Measurements from ENCODE around the gene XKR7. TPM values are rescaled to one million over a fixed set of nuclear protein-coding genes. Genes with fewer than 3 reads are reported as not detected.

XKR7 gene
- total RNA-seq, 2 experiments from 2014 or later, result not detected

GRCh38 chr20:31996996-31997395 lies 29.0 kb downstream of the XKR7 start:
- Mint-ChIP-seq H3K36me3 (no peaks in the 10 kb centered on the region), H3K27ac (no peak overlapping the region), H3K9me3 (ENCODE audit: low read depth) (no peaks in the 10 kb centered on the region), H3K27me3 (peaks cover 35% of the 10 kb centered on the region), H3K4me3 (no peak overlapping the region), H3K4me1 (no peaks in the 10 kb centered on the region)
- CTCF ChIA-PET, result no interaction called here
- DNase-seq (no peak), ATAC-seq (no peak)

GRCh38 chr20:31998246-31998645 lies 30.3 kb downstream of the XKR7 start:
- CTCF ChIA-PET, result no interaction called here
- no peak for DNase-seq
- Mint-ChIP-seq H3K36me3 (no peaks in the 10 kb centered on the region), H3K27ac (no peak overlapping the region), H3K4me1 (no peaks in the 10 kb centered on the region), H3K9me3 (ENCODE audit: low read depth) (no peaks in the 10 kb centered on the region), H3K27me3 (peaks cover 33% of the 10 kb centered on the region), H3K4me3 (no peak overlapping the region)
- no peak for ATAC-seq

- no peak for DNase-seq
- Mint-ChIP-seq H3K36me3 (no peaks in the 10 kb centered on the region), H3K27me3 (peaks cover 3% of the 10 kb centered on the region), H3K4me1 (peaks cover 8% of the 10 kb centered on the region), H3K9me3 (ENCODE audit: low read depth) (no peaks in the 10 kb centered on the region), H3K27ac (no peak overlapping the region), H3K4me3 (no peak overlapping the region)
- ATAC-seq, result no peak
- CTCF ChIA-PET, result no interaction called here
Observed at GRCh38 chr20:32003325-32003724, 35.4 kb downstream of the XKR7 start.

GRCh38 chr20:32004963-32005362 lies 37.0 kb downstream of the XKR7 start:
- Mint-ChIP-seq H3K9me3 (ENCODE audit: low read depth) (no peaks in the 10 kb centered on the region), H3K4me1 (peaks cover 8% of the 10 kb centered on the region), H3K27ac (no peak overlapping the region), H3K4me3 (no peak overlapping the region), H3K27me3 (peaks cover 3% of the 10 kb centered on the region), H3K36me3 (no peaks in the 10 kb centered on the region)
- DNase-seq (no peak), ATAC-seq (no peak)
- CTCF ChIA-PET, result no interaction called here

- no peak overlapping the region for H3K27ac Mint-ChIP-seq
- ATAC-seq (no peak), DNase-seq (no peak)
- peaks cover 3% of the 10 kb centered on the region for H3K27me3 Mint-ChIP-seq
- H3K4me3 Mint-ChIP-seq, result no peak overlapping the region
- no peaks in the 10 kb centered on the region for H3K9me3 Mint-ChIP-seq (ENCODE audit: low read depth)
- H3K4me1 Mint-ChIP-seq, result peaks cover 8% of the 10 kb centered on the region
- CTCF ChIA-PET, result no interaction called here
- no peaks in the 10 kb centered on the region for H3K36me3 Mint-ChIP-seq
Observed at GRCh38 chr20:32006053-32006452, 38.1 kb downstream of the XKR7 start.

- Mint-ChIP-seq H3K9me3 (ENCODE audit: low read depth) (no peaks in the 10 kb centered on the region), H3K27me3 (peaks cover 3% of the 10 kb centered on the region), H3K4me3 (no peak overlapping the region), H3K27ac (no peak overlapping the region), H3K4me1 (peaks cover 8% of the 10 kb centered on the region), H3K36me3 (no peaks in the 10 kb centered on the region)
- DNase-seq (no peak), ATAC-seq (no peak)
- CTCF ChIA-PET, result interaction anchor here (1.4 kb wide), 1 partner anchor 11 kb away, joined by 4 read pairs; no protein-coding TSS in a partner anchor
Observed at GRCh38 chr20:32006841-32007786, 39.2 kb downstream of the XKR7 start.

- peaks cover 3% of the 10 kb centered on the region for H3K27me3 Mint-ChIP-seq
- H3K27ac Mint-ChIP-seq, result no peak overlapping the region
- ATAC-seq (peak; percentile 47), DNase-seq (peak; percentile 43)
- H3K36me3 Mint-ChIP-seq, result no peaks in the 10 kb centered on the region
- H3K9me3 Mint-ChIP-seq (ENCODE audit: low read depth), result no peaks in the 10 kb centered on the region
- peaks cover 8% of the 10 kb centered on the region for H3K4me1 Mint-ChIP-seq
- CTCF ChIA-PET, result interaction anchor here (1.0 to 1.4 kb wide), 2 partner anchors 10 to 23 kb away, joined by 3 to 4 read pairs; no protein-coding TSS in a partner anchor
- no peak overlapping the region for H3K4me3 Mint-ChIP-seq
Observed at GRCh38 chr20:32007787-32008616, 40.1 kb downstream of the XKR7 start.

GRCh38 chr20:32009564-32009963 lies 41.6 kb downstream of the XKR7 start:
- CTCF ChIA-PET, result no interaction called here
- peaks cover 8% of the 10 kb centered on the region for H3K4me1 Mint-ChIP-seq
- H3K27me3 Mint-ChIP-seq, result peaks cover 3% of the 10 kb centered on the region
- DNase-seq, result no peak
- H3K27ac Mint-ChIP-seq, result no peak overlapping the region
- no peaks in the 10 kb centered on the region for H3K36me3 Mint-ChIP-seq
- no peak for ATAC-seq
- H3K4me3 Mint-ChIP-seq, result no peak overlapping the region
- no peaks in the 10 kb centered on the region for H3K9me3 Mint-ChIP-seq (ENCODE audit: low read depth)

GRCh38 chr20:32010101-32010500 lies 42.1 kb downstream of the XKR7 start, which contains the start of gene CCM2L:
CCM2L (plus strand) TSS chr20:32010438; CDS start chr20:32010455, 17 bp downstream.
- no peak within 1 kb of the TSS for H3K27ac Mint-ChIP-seq
- no peak within 1 kb of the TSS for H3K4me3 Mint-ChIP-seq
- no peaks in the 10 kb centered on the region for H3K36me3 Mint-ChIP-seq
- ATAC-seq (no peak), DNase-seq (no peak)
- peaks cover 8% of the 10 kb centered on the region for H3K27me3 Mint-ChIP-seq
- peaks cover 8% of the 10 kb centered on the region for H3K4me1 Mint-ChIP-seq
- CTCF ChIA-PET, result no interaction called here
- no peaks in the 10 kb centered on the region for H3K9me3 Mint-ChIP-seq (ENCODE audit: low read depth)

GRCh38 chr20:32010666-32011065 lies 42.7 kb downstream of the XKR7 start:
- Mint-ChIP-seq H3K4me1 (peaks cover 8% of the 10 kb centered on the region), H3K27me3 (peaks cover 13% of the 10 kb centered on the region), H3K27ac (no peak overlapping the region), H3K36me3 (no peaks in the 10 kb centered on the region), H3K9me3 (ENCODE audit: low read depth) (no peaks in the 10 kb centered on the region), H3K4me3 (no peak overlapping the region)
- CTCF ChIA-PET, result no interaction called here
- DNase-seq, result no peak
- ATAC-seq, result no peak

- Mint-ChIP-seq H3K4me1 (peaks cover 8% of the 10 kb centered on the region), H3K4me3 (no peak overlapping the region), H3K36me3 (no peaks in the 10 kb centered on the region), H3K27me3 (peaks cover 26% of the 10 kb centered on the region), H3K9me3 (ENCODE audit: low read depth) (no peaks in the 10 kb centered on the region), H3K27ac (no peak overlapping the region)
- CTCF ChIA-PET, result interaction anchor here (2.0 kb wide), 1 partner anchor 19 kb away, joined by 11 read pairs; no protein-coding TSS in a partner anchor
- DNase-seq (no peak), ATAC-seq (no peak)
Observed at GRCh38 chr20:32012159-32012688, 44.3 kb downstream of the XKR7 start.

GRCh38 chr20:32013326-32013725 lies 45.4 kb downstream of the XKR7 start:
- Mint-ChIP-seq H3K4me1 (peaks cover 2% of the 10 kb centered on the region), H3K36me3 (no peaks in the 10 kb centered on the region), H3K9me3 (ENCODE audit: low read depth) (no peaks in the 10 kb centered on the region), H3K27me3 (peaks cover 35% of the 10 kb centered on the region), H3K27ac (no peak overlapping the region), H3K4me3 (no peak overlapping the region)
- DNase-seq (no peak), ATAC-seq (no peak)
- CTCF ChIA-PET, result interaction anchor here (1.9 to 2.0 kb wide), 2 partner anchors 10 to 18 kb away, joined by 4 to 11 read pairs; no protein-coding TSS in a partner anchor

- Mint-ChIP-seq H3K27me3 (peaks cover 73% of the 10 kb centered on the region), H3K9me3 (ENCODE audit: low read depth) (no peaks in the 10 kb centered on the region), H3K4me3 (no peak overlapping the region), H3K27ac (no peak overlapping the region), H3K36me3 (no peaks in the 10 kb centered on the region), H3K4me1 (peaks cover 13% of the 10 kb centered on the region)
- ATAC-seq (peak; percentile 37), DNase-seq (no peak)
- CTCF ChIA-PET, result interaction anchor here (0.9 to 2.9 kb wide), 6 partner anchors 8 to 194 kb away, joined by 3 to 18 read pairs (median 4); partner anchors contain the start of gene PDRG1
Observed at GRCh38 chr20:32017711-32018251, 49.8 kb downstream of the XKR7 start.
